ENCODE data around the gene STIMATE.

The STIMATE gene

DNA sequence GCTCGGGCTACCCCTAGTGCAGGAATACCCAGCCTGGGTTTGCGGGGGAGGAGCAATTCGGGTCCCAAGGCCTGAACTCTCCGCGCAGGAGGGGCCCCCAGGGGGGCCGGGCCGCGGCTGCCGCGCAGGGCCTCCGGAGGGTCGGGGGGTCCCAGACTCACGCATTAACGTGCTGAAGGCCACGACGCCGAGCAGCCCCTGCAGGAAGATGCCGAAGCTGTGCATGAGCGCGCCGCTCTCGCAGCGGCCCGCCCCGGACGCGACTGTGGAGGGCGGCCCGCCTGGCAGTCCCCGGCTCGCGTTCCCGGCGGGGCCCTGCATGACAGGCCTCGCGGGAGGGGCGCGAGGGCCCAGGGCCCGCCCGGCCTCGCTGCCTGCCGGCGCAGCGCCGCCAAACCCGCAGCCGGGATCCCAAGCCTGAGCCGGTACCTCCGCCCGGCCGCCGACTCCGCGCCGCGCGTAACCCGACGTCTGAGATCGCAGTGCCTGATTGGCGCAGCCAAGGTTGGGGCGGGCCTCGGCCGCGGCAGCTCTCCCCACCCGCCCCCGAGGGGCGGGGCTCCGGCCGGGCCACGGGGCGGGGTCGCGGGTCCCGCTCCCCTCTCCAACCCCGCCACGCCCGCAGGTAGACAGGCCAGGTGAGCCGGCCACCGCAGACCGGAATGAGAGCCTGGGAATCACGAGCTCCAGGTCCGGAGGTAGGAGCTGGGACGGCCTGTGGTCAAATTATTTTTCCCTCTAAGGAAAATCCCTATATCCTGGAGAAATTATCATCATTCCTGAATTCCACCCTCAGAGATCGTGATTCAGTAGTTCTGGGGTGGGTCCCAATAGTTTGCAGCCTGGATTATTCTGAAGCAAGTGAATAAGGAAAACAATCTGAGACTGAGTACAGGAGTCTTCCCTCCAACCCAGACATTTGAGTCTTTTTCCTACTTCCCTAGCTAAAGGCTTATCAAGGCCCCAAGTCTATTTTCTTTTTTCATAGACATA, at the start of gene STIMATE:
Gene STIMATE (minus strand): TSS at position 419 of the 993 bp plus-strand sequence. CDS start 98 bp downstream, at position 321.
- TF ChIP-seq CTCF (IDR thresholded peaks at IDR 0.05; ENCODE audit: low read depth, low read length) (no peak), POLR2A (IDR thresholded peaks at IDR 0.05; ENCODE audit: extremely low read depth, insufficient read length) (peak; percentile 48), MAX (IDR thresholded peaks at IDR 0.05; ENCODE audit: low read depth, low read length) (no peak)
- DNase-seq (ENCODE audit: low read depth), result peak; percentile 89
- peak within 1 kb of the TSS; percentile 79 for H3K4me3 ChIP-seq (ENCODE audit: low read depth, low read length)

GRCh38 chr3:52939600-52939999, 42.3 kb upstream of the STIMATE start:
- no peak overlapping the region for H3K4me3 ChIP-seq (ENCODE audit: low read depth, low read length)
- TF ChIP-seq CTCF (IDR thresholded peaks at IDR 0.05; ENCODE audit: low read depth, low read length) (no peak), POLR2A (IDR thresholded peaks at IDR 0.05; ENCODE audit: extremely low read depth, insufficient read length) (no peak), MAX (IDR thresholded peaks at IDR 0.05; ENCODE audit: low read depth, low read length) (no peak), MYC (IDR thresholded peaks at IDR 0.05; ENCODE audit: low read depth, low read length) (no peak)
- no peak for DNase-seq (ENCODE audit: low read depth)

DNA sequence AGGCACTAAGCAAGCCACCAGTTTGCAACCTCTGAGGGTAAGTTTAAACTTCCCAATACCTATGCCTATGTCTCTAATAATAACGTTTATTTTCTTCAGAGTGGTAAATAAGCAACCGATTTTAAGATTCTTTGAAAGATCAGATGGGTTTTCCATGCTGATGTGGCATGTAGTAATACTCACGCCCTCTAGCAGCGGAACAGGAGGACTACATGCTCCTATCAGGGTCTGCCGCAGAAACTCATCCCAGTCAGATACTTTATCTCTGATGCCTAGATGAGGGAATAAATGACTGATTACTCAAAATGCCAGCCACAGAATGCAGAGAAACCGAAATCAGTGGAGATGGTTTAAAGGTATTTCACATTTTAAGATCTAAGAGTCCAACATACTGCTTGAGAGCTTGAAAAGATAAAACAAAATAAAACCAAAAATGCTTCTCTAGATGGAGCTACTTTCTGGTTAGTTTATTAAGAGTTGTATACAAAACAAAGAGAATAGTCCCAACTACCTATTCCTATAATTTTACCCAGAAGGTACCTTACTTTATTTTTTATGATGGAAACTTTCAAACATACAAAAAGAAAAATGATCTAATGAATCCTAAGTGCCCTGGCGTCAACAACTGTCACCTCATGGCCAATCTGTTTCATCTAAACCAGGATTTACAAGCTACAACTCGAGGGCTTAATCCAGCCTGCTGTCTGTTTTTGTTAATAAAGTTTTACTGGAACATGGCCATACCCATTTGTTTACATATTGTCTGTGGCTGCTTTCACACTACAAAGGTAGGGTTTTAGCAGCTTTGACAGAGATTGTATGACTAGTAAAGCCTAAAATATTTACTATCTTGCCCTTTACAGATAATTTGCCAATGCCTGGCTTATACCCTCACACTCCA, 37.5 kb upstream of the STIMATE start:
- no peak for TF ChIP-seq MYC (IDR thresholded peaks at IDR 0.05; ENCODE audit: low read depth, low read length)
- no peak for TF ChIP-seq POLR2A (IDR thresholded peaks at IDR 0.05; ENCODE audit: extremely low read depth, insufficient read length)
- TF ChIP-seq MAX (IDR thresholded peaks at IDR 0.05; ENCODE audit: low read depth, low read length), result peak; percentile 46
- TF ChIP-seq CTCF (IDR thresholded peaks at IDR 0.05; ENCODE audit: low read depth, low read length), result peak; percentile 85
- no peak overlapping the region for H3K4me3 ChIP-seq (ENCODE audit: low read depth, low read length)
- peak; percentile 65 for DNase-seq (ENCODE audit: low read depth)

- no peak overlapping the region for H3K4me3 ChIP-seq (ENCODE audit: low read depth, low read length)
- no peak for DNase-seq (ENCODE audit: low read depth)
- TF ChIP-seq CTCF (IDR thresholded peaks at IDR 0.05; ENCODE audit: low read depth, low read length) (peak; percentile 1), MYC (IDR thresholded peaks at IDR 0.05; ENCODE audit: low read depth, low read length) (no peak)
Observed at GRCh38 chr3:52931889-52932288, 34.5 kb upstream of the STIMATE start.

- TF ChIP-seq MAX (IDR thresholded peaks at IDR 0.05; ENCODE audit: low read depth, low read length) (no peak), POLR2A (IDR thresholded peaks at IDR 0.05; ENCODE audit: extremely low read depth, insufficient read length) (no peak), MYC (IDR thresholded peaks at IDR 0.05; ENCODE audit: low read depth, low read length) (no peak), CTCF (IDR thresholded peaks at IDR 0.05; ENCODE audit: low read depth, low read length) (no peak)
- H3K4me3 ChIP-seq (ENCODE audit: low read depth, low read length), result no peak overlapping the region
- no peak for DNase-seq (ENCODE audit: low read depth)
Observed at GRCh38 chr3:52931328-52931727, 34.0 kb upstream of the STIMATE start.

Measured in NB4 (cell line).